COLO668 (cell line): ENCODE measurements around the gene RIMKLA.

Experiments
- DNase-seq: peaks from one replicate; lab custom pipeline; 2025; ENCODE audit not compliant: unreplicated experiment; lab: John Stamatoyannopoulos, UW

The RIMKLA gene

GRCh38 chr1:42370876-42371549, 9.6 kb upstream of the RIMKLA start:
- no peak for DNase-seq

DNA sequence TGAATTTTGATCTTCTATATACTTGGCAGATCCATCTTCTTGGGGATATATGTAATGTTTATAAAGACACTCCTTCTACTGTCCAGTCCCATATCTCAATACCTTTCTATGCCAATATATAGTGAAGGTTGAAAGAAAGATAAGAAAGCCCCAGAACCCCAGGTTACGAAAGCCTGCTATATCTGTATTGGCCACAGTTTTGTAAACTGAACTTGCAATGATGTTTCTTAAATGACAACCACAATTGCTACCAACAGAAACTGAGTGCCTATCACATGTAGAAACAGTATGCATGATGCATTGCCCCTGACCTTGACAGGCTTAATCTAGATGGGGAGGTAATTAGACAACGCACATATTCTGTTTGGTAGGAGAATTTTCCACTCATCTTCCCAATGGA, 7.8 kb upstream of the RIMKLA start:
- no peak for DNase-seq

DNA sequence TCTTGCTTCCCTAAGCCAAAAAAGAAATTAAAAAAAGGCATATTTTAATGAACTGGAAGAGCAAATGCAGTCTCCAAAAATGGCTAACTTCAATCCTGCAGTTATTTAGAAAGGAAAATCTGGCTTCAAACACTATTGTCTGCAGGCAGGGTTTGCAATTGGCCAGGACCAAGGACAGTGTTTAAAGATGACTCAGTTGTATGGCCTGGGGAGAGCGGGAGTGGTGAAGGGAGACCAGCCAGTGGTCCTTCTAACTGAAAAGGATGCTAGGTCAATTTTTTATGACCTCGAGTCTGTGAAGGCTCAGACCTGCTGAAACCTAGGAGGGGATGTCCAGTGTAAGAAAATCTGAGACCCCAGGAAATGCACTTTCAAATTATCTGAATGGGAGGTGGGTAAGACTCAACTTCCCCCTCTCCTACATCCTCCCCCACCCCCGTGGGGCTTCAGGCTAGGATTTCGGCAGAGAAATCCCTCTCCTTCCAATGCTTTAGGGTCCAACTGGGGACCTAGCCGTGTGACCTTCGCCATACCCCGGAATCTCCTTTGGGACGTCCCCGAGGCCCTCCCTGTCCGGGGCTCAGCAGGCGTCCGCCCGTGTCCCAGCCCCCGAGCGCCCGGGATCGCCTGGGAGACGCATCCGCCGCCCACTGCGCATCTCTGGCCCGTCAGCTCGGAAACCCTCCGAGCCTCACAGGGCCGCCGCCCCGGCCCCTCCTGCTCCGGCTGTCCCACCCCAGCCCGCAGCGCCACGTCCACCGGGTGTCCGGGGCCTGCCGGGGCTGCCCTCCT, 602 bp upstream of the RIMKLA start:
- DNase-seq: peak; percentile 91

- no peak for DNase-seq
Observed at GRCh38 chr1:42381280-42381673, 685 bp downstream of the RIMKLA start.

- no peak for DNase-seq
Observed at GRCh38 chr1:42385283-42385682, 4.7 kb downstream of the RIMKLA start.

DNA sequence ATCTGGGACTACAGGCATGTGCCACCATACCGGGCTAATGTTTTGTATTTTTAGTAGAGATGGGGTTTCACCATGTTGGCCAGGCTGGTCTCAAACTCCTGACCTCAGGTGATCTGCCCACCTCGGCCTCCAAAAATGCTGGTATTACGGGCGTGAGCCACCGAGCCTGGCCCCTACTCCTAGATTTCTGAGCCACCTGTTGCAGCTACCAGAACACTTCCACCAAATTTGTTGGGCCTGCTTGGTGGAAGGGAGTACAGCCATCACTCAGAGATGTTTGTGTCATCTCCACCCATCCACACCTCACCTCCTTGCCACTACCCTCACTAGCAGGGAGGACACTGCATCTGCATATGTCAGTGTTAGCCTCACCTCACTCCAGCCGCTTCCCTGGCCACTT, 5.5 kb downstream of the RIMKLA start:
- DNase-seq: no peak

DNA sequence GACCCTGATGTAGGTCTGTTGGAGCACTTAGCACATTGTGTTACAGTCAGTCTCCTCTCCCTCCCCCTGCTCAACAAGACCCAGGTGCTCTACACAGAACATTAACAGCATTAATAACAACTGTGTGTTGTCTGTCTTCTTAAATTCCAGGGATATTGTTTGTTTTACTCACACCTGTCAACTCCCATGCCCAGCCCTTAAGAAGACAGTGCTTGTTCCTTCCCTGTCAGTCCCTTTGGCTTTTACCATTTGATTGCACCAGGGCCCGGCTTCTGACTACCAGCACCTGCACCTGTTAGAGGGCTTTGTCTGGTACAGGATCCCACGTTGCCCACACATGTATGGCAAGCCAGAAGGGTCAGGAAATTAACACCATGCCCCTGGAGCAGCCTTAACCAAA, 11.7 kb downstream of the RIMKLA start:
- DNase-seq: peak; percentile 88

DNA sequence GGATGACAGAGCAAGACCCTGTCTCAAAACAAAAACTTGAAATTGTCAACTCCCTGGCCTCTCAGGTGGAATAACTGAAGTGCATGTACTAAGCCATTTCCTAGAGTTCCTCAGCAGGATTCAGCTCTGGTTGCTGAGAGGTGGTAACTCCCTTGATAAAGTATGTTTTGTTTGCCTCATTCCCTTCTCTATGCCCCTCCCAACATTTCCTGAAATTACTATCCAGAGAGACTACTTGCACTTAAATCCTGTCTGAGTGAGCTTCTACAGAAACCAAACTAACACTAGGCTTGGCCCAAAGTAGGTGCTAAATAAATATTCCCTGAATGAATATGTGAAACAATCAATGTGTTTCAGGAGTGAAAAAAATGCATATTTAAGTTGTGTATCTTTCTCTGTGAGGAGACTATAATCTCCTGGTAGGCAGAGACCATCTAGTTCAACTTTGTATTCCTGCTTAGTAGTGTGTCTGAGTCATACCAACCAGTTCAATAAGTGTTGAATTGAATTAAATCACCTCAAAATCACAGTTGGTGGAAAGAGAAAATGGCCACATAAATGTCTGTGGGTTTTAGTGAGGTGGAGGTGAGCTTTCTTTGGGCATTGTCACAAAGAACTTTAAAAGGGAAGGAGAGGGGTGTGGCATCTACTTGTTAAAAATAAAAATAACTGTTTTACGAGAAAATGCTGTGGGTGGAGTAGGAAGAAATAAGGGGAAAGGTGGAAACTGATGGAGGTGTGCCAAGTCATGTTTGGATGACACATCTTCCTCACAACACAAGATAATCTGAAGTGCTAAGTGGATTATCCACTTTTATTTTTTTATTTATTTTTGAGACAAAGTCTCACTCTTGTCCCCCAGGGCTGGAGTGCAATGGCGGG, 12.6 kb downstream of the RIMKLA start:
- no peak for DNase-seq

DNA sequence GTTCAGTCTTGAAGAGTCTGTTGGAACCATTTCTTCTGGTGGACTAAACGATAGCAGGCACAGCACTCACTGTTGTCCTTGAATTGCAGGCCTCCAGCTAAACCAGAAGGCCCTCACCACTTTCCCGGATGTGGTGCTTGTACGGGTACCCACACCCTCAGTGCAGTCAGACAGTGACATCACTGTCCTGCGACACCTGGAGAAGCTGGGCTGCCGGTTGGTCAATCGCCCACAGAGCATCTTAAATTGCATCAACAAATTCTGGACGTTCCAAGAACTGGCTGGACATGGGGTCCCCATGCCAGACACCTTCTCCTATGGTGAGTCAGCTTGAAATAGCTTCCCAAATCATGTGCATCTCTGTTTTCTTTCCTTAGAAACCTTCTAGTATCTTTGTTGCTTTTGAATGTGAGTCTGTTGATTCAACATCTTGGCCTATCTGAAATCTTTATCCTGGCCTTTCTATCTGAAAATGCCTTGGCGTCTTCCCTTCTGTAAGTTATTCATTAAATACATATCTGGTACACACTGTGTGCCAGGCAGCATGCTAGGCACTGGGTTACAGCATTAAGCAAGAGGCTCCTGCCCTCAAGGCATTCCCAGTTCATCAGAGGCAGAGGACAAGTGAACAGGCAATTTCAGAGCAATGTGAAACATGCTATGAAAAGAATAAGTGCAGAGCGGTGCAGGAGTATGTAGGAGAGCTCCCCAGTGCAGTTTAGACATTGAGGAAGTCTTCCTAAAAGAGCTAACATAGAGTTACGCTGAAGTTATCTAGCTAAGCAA, 18.9 kb downstream of the RIMKLA start:
- no peak for DNase-seq

DNA sequence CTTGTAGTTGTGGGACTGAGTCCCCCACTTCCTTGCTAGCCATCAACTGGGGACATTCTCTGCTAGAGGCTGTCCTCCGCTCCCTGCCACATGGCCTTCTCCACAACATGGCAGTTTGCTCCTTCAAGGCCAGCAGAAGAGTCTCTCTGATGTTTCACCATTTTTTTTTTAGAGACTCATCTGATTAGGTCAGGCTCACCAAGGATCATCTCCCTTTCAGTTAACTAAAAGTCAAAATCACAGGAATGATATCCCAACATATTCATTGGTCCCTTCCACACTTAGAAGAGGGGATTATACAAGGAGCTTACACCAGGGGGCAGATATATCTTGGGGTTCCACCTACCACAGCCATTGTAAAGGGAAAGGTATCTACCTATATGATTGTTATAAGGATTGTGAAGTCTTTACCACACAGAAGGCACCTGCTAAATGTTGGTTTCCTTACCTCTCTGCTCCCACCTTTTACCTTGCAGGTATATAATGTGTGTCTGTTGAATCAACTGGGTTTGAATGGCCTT, 23.3 kb downstream of the RIMKLA start:
- no peak for DNase-seq

DNA sequence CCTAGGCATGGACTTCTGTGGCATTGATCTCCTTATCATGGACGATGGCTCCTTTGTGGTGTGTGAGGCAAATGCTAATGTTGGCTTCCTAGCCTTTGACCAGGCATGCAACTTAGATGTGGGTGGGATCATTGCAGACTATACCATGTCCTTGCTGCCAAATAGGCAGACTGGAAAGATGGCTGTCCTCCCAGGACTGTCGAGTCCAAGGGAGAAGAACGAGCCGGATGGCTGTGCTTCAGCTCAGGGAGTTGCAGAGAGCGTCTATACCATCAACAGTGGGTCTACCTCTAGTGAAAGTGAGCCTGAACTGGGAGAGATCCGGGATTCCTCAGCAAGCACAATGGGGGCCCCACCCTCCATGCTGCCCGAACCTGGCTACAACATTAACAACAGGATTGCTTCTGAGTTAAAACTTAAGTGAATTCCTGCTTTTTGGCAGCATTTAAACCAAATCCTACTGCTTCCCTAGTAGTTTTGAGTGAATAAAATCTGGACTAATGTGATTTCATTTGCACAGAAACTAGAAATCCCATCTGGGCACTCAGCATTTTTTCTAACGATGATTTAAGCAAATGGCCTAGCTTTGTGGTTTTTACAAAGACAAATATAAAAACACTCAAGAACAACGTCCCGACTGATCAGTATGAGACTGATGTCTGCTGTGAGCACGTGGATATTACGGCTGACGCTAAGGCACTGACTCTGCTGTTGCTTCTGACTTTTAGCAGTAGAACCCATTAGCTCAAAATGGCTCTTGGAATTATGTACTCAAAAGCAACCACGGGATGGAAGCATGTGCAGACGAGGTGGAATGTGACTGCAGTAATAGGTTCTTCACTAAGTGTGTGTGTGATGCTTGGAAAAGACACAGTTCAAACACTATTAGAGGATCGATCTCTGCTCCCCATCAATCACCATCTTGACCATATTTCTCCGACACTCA, 34.2 kb downstream of the RIMKLA start:
- DNase-seq: no peak

DNA sequence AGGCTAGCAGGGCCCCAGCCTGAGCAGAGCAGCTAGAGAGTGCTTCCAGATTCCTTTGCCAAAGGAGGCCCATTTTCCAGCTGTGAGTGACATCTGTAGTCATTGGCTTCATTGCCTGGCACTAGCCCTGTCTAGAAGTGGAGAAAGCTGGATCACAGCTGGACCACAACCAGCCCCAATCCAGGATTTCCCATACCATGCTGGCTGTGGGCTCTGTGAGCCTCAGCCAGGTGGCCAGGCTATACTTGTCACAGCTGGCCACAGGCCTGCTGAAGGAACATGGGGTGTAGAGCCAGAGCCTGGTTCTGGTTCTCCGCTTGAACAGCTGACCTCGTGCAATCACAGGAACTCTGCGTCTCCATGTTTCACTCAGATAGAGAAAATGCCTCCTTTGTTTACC, 36.6 kb downstream of the RIMKLA start:
- DNase-seq: no peak

DNA sequence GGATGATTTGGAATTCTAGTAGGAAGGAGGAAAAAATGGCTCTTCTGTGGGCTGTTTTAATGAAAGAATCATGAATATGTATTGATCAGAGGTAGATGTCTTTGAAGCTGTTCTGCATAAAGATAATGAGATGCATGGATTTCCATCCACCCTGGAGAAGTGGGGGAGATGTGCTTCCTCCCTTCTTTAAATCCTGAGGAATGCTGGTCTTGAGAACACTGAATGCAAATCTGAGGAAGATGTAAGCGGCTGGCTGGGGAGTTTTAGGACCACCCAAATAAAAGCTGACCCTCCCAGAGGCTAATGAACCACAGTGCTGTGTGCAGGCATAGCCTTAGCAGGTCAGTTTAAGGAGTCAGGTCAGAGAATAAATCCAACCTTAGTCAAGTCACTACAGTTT, 37.9 kb downstream of the RIMKLA start:
- no peak for DNase-seq

DNA sequence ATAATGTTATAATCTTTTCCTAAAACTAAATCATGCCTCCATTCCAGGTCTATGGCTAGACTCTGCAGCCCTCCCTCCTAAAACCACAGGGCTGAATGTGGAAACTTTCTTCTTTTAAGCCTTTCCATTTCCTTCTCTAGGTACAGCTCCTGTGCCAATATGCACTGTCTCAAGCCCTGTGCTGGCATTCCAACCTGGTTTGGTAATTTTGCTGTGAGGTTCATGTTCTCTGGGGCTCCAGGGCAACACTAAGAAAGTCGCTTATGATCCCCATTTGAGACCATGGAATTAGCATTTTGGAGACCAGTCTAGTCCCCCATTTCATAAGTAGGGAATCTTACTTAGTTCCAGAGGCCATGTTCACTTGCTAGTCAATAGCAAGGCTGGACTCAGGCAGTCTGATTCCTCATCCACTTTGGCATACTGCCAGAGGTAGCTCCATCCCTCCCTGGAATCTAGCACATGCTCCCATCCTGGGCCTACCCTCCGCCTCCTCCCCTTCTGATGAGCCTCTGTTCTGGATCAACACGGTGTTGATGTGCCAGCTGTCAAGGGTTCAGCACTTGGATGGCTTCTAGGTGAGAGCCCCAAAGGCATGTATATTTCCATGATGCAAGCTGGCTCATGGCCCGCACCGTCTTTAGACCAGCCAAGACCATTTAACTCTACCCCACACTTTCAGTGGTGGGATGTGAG, 38.7 kb downstream of the RIMKLA start:
- DNase-seq: no peak

GRCh38 chr1:42420121-42420520, 39.5 kb downstream of the RIMKLA start:
- DNase-seq: no peak

DNA sequence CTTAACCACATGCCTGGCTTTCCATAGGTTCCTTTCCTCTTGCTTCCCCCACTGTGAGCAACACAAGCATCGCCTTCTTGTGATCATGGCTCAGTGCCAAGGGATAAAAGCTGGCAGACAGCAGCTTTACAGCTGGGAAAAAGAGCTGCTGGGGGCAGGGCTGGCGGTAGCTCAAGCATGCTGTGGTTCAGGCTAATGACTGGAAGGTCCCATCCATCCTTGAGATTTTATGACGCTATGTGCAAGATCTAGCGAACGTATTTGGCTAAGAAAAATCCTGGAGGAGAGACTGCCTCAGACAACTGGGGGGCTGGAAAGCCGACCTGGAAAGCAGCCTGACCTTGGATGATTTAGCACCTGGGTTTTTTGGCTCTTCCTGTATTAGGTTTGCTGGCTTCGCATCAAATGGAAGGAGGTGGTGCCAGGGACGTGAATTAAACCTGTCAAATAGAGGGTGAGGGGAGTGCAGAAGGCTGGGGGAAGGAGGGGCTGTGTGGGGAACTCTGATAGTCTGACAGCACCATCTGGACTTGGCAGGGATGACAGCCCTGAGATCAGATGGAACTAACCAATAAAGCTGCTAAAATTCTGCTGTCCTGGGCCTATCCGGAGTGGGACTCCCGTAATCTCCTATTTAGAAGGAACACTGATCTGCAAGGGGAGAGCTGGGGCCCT, 40.5 kb downstream of the RIMKLA start:
- DNase-seq: peak; percentile 89

DNA sequence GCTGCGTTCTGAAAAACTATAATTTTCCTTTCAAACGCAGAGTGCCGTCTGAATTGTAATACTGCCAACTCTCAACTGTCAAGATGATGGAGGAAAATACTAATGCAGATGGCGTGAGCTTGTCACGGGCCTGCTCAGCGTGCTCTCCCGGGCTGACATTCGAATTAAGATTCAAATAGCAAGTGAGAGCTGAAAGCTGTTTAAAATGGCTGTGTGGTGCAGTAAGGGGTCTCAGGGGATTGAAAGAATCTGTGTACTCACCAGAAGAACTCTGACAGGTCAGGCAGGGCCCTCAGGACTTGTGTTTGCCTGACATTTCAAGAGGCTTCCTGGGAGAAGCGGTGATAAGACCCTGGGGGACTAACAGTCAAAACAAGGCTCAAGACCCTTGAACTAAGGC, 42.1 kb downstream of the RIMKLA start:
- no peak for DNase-seq

GRCh38 chr1:42423681-42424080, 43.1 kb downstream of the RIMKLA start:
- DNase-seq: no peak
